Choroid plexus epithelial cell (primary cell): Measurements from ENCODE around the gene WDR82.

Experiments used
- DNase-seq: peaks from one replicate; pipeline ENCODE4 v3.0.0-alpha.2; 2010; ENCODE audit warnings: low read depth
- H3K4me3 ChIP-seq: 2 replicates; pipeline ENCODE4 v1.5.1; 2011; ENCODE audit warnings: low read depth, mild to moderate bottlenecking, control low read depth, low read length, moderate library complexity
- TF ChIP-seq, protein P1 (sequence below): conservative IDR thresholded peaks from 2 replicates; pipeline ENCODE4 v1.5.1; 2011; ENCODE audit warnings: low read depth, mild to moderate bottlenecking, control low read depth, inconsistent platforms, low read length, moderate library complexity

WDR82 gene

DNA sequence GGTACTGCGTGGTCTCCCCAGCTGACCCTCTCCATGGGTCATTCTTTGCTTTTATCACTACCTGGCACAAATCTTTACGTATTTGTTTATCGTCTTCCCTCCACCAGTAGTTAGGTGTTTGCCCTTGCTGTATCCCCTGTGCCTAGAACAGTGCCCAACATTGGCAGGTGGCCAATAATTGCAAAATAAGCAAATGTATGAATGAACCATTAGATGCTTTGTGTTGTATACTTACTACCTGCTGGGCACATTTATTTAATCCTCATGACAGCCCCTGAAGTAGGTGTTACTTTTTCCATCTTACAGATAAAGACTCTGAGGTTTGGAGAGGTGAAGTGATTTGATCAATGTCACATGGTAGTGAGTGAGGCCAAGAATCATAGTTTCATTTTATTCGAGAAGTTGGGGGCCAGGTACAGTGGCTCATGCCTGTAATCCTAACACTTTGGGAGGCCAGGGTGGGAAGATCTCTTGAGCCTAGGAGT lies 37.5 kb downstream of the WDR82 start:
- H3K4me3 ChIP-seq: no peak overlapping the region
- DNase-seq: no peak
- TF ChIP-seq, protein P1, sequence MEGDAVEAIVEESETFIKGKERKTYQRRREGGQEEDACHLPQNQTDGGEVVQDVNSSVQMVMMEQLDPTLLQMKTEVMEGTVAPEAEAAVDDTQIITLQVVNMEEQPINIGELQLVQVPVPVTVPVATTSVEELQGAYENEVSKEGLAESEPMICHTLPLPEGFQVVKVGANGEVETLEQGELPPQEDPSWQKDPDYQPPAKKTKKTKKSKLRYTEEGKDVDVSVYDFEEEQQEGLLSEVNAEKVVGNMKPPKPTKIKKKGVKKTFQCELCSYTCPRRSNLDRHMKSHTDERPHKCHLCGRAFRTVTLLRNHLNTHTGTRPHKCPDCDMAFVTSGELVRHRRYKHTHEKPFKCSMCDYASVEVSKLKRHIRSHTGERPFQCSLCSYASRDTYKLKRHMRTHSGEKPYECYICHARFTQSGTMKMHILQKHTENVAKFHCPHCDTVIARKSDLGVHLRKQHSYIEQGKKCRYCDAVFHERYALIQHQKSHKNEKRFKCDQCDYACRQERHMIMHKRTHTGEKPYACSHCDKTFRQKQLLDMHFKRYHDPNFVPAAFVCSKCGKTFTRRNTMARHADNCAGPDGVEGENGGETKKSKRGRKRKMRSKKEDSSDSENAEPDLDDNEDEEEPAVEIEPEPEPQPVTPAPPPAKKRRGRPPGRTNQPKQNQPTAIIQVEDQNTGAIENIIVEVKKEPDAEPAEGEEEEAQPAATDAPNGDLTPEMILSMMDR: no peak

DNA sequence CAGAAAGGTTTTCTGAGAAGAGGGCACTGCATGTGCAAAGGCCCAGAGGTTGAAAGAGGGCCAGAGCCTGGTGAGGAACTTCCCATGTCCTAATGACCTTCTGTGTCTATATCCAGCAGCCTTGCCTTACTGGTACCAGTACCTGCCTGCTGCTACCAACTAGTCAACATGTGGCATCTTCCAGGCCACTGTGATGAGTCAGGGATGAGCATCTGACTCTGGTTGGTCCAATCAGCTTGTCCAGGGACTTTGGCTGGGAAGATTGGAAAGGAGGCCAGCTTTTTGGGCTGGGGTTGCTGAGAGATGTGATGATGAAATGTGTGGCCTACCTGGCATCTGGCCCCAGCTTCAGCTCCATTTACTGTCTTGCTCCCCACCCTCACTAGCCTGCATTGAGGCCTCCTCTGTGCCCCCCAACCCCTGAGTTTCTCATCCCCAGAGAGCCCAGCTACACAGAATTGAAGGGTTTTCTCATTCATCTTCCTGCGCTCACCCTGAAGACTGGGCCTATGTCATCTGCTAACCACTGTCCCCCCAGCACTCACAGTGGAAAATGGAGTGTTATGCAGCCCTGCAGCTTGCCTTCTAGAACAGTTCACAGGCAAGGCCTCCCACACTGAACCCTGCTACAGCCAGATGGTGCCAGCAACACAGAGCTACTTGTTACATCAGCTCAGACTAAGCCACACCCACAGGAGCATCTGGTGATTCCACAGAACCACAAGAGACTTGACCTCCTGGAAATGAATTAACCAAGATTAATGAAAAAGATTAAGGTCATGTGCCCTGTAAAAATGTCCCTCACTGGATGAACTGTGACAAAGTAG lies 38.2 kb downstream of the WDR82 start:
- peak; percentile 98 for DNase-seq
- H3K4me3 ChIP-seq: peak overlapping the region; percentile 7
- TF ChIP-seq, protein P1: peak; percentile 14

DNA sequence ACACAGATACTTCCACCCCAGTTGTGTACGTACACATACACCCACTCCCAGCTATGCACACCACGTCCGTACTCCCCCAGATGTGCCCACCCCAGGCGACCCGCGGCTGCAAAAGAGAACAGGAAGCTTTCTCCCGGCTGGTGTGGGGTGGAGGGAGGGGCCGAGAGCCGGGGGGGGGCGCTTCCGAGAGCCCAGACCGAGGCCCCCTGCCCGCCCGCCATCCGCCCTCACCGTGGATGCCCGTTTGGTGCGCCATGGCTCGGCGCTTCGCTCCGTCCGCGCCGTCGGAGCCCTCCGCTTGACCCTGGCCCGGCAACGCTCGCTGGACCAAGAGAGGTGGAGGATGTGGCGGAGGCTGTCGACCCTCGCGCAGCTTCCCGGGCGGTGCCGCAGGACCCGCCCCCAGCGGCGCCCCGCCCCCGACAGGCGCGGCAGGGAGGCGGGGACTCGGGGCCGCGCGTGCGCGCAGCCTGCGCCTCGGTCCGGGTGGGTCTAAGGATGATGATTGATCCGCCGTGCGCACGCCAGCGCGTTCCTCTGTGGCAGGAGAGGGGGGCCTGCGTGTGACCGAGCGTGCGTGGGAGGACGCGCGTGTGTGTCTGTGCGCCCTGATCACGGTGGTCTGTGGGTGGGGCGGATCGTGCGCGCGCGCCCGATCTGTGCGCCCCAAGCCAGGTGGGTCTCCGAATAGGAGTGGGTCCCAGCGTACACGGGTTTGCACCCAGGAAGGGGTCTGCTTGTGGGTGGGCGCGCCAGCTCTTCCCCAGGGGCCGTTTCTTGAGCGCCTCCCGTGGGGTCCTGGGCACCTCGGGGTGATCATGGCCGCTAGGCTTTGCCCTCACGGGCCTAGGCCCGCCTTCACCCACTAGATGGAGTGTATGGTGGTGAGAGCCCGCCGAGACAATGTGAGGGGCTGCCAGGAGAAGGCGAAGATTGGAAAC lies 39.4 kb downstream of the WDR82 start, which contains the start of gene TWF2:
TSS of gene TWF2 (minus strand) at position 398 of the 941 bp plus-strand sequence. CDS start at position 256, 142 bp downstream.
- TF ChIP-seq, protein P1: peak; percentile 50
- DNase-seq: peak; percentile 81
- peak within 1 kb of the TSS; percentile 93 for H3K4me3 ChIP-seq

DNA sequence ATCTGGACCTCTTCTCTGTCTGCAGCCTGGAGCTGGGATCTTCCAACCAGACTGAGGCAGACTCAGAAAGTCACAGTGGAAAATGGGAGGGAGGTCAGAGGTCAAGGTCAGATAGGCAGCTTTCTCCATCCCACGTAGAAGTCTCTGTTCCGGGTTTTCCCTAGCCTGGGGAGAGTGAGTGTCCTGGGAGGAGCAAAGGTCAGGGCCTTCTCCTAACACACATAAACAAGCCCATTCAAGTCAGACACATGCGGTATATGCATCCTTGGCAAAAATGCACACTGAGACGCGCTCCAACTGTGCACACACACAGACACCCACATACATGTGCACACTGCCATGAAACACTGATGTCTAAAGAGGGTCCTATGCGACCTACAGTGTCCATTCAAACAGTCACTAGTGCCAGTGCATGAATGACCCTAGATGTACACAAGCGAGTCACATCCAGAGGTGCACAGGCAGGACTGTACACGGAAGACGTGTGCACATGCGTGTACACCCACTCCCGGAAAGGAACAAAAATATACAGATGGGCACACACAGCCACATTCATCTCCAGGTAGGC lies 40.2 kb downstream of the WDR82 start:
- peak overlapping the region; percentile 93 for H3K4me3 ChIP-seq
- TF ChIP-seq, protein P1: no peak
- peak; percentile 29 for DNase-seq

DNA sequence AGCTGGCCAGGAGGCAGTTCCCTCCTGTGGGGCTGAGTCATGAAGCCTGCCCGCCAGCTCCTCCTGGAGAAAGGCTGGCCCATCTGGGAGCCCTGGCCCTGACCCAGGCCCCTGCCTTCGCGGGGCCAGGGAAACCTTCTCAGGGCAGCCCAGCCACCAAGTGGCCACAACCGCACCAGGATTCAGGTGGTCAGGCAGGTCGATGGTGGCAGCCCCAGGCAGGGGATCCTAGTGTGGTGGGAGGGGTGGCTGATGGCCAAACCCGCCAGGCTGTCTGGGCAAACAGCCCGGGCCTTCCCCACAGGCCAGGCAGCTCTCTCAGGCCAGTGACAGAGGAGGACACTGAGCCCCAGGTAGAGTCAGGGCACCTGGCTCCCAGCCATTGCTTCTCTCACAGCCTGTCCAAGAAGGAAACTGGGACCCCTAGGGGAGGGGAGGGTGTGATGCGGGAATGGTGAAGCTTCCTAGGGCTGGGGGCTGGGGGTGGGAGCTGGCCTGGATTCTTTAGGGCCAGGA lies 40.7 kb downstream of the WDR82 start:
- TF ChIP-seq, protein P1: no peak
- DNase-seq: peak; percentile 90
- peak overlapping the region; percentile 93 for H3K4me3 ChIP-seq

DNA sequence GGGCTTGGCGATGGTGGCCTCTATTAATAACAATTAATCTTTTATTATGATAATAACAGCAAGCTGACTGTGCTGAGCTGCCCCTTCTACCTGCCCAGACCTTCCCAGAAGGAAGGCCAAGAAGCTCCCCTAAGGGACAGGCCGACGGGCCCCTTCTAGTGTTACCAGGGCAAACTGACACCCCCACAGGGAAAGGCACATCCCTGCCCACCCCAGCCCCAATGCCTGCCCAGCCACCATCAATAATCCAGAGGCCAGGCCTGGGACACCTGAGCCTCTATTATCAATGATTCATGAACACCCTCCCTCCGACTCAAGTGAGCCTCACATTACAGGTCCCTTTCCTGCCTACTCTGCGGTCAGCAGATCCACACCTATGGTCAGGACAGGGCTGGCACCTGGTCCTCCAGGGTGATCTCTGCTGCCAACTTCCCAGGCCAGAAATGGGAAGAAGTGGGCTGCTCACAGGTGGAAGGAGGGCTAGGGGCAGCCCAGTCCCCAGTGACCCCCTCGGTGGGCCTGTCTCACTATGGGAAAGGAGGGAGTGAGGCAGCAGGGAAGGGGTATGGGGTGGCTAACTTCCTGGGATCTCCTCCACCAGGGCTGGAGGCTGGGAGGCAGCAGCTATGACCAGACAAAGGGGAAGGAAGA lies 41.3 kb downstream of the WDR82 start:
- DNase-seq: no peak
- TF ChIP-seq, protein P1: no peak
- H3K4me3 ChIP-seq: peak overlapping the region; percentile 93
